IMR-90 (cell line): ENCODE data around the gene PITPNC1. TPM values are rescaled to one million over a fixed set of nuclear protein-coding genes. Genes with fewer than 3 reads are reported as not detected.
A peak's percentile ranks its signal among the peaks of the same experiment; 100 is the strongest.

Source experiments
- ATAC-seq: fragments of 200-7000 bp; cut with Tn5 transposase; 2 replicates; pipeline ENCODE4 v1.9.1; 2020; ENCODE audit warnings: low read depth, mild to moderate bottlenecking, moderate library complexity
- BruUV-seq: library from RNA; stranded (reverse); fragments of 400-500 nt; replicated peaks from 2 replicates; lab custom pipeline; 2021; lab: Mats Ljungman, UMichigan
- CTCF ChIA-PET: fragments of 300-600 bp; formaldehyde crosslinking; extraction: SDS; loops from one replicate; lab custom pipeline; 2021; ENCODE audit warnings: antibody characterized with exemption; lab: Yijun Ruan, JAX
- POLR2A ChIA-PET: fragments of 300-600 bp; sonication (Branson Sonifier 250); formaldehyde crosslinking; loops from one replicate; lab custom pipeline; 2022; ENCODE audit warnings: antibody characterized with exemption; ENCODE audit not compliant: unreplicated experiment; lab: Charles Lee
- DNase-seq: peaks from one replicate; pipeline ENCODE4 v3.0.0; 2013
- H2AFZ ChIP-seq: replicated peaks from 2 replicates; pipeline ENCODE3; 2013; ENCODE audit warnings: low read length, mild to moderate bottlenecking; ENCODE audit not compliant: poor library complexity
- H2AK5ac ChIP-seq: 2 replicates; pipeline ENCODE4 v1.6.1; 2013; ENCODE audit warnings: low read depth, low read length, inconsistent platforms
- H2AK9ac ChIP-seq: replicated peaks from 2 replicates; pipeline ENCODE3; 2013; ENCODE audit warnings: mild to moderate bottlenecking, low read depth, low read length, moderate library complexity; ENCODE audit not compliant: poor library complexity
- H2BK120ac ChIP-seq: 2 replicates; pipeline ENCODE4 v1.6.1; 2013; ENCODE audit warnings: low read depth, low read length, inconsistent platforms
- H2BK15ac ChIP-seq: 3 replicates; pipeline ENCODE4 v1.6.1; 2013; ENCODE audit warnings: low read depth, low read length, inconsistent platforms
- H2BK20ac ChIP-seq: 2 replicates; pipeline ENCODE4 v1.6.1; 2013; ENCODE audit warnings: low read depth, mild to moderate bottlenecking, inconsistent platforms, low read length, moderate library complexity
- H2BK5ac ChIP-seq: 2 replicates; pipeline ENCODE4 v1.6.1; 2013; ENCODE audit warnings: mild to moderate bottlenecking, low read depth, low read length, inconsistent platforms; ENCODE audit not compliant: poor library complexity, severe bottlenecking
- H3K14ac ChIP-seq: replicated peaks from 2 replicates; pipeline ENCODE4 v1.6.1; 2013; ENCODE audit warnings: low read depth, low read length, inconsistent platforms
- H3K18ac ChIP-seq: 2 replicates; pipeline ENCODE4 v1.6.1; 2013; ENCODE audit warnings: low read depth, low read length, control low read depth
- H3K23ac ChIP-seq: 2 replicates; pipeline ENCODE4 v1.6.1; 2013; ENCODE audit warnings: low read depth, low read length, inconsistent platforms
- H3K27ac ChIP-seq: 2 replicates; pipeline ENCODE4 v1.5.1; 2013; ENCODE audit warnings: mild to moderate bottlenecking, control low read depth, low read length; ENCODE audit not compliant: insufficient read depth
- H3K27me3 ChIP-seq: 2 replicates; pipeline ENCODE4 v1.6.1; 2013; ENCODE audit warnings: low read length; ENCODE audit not compliant: control insufficient read depth, insufficient read depth
- H3K36me3 ChIP-seq: 2 replicates; pipeline ENCODE4 v1.6.1; 2013; ENCODE audit warnings: low read length, mixed read lengths; ENCODE audit not compliant: control insufficient read depth, insufficient read depth
- H3K4ac ChIP-seq: 2 replicates; pipeline ENCODE4 v1.6.1; 2013; ENCODE audit warnings: low read depth, low read length, inconsistent platforms
- H3K4me1 ChIP-seq: 2 replicates; pipeline ENCODE4 v1.6.1; 2013; ENCODE audit warnings: low read length, mixed read lengths; ENCODE audit not compliant: control insufficient read depth, insufficient read depth
- H3K4me2 ChIP-seq: 2 replicates; pipeline ENCODE4 v1.6.1; 2013; ENCODE audit warnings: low read depth, mild to moderate bottlenecking, control low read depth, low read length, moderate library complexity
- H3K4me3 ChIP-seq: 2 replicates; pipeline ENCODE4 v1.5.1; 2013; ENCODE audit warnings: low read depth, mild to moderate bottlenecking, control low read depth, low read length, moderate library complexity; ENCODE audit not compliant: insufficient read depth
- H3K56ac ChIP-seq: 2 replicates; pipeline ENCODE4 v1.6.1; 2013; ENCODE audit warnings: low read length, inconsistent platforms; ENCODE audit not compliant: insufficient read depth; ENCODE audit errors: extremely low read depth
- H3K79me1 ChIP-seq, 2 experiments: 2 replicates each; pipeline ENCODE4 v1.6.1; 2013; ENCODE audit warnings: low read length in 2 of 2, inconsistent platforms in 1 of 2, low read depth in 1 of 2
- H3K9ac ChIP-seq: 2 replicates; pipeline ENCODE4 v1.6.1; 2013; ENCODE audit warnings: low read depth, low read length, control low read depth
- H3K9me1 ChIP-seq: 2 replicates; pipeline ENCODE4 v1.6.1; 2013; ENCODE audit warnings: low read length, inconsistent platforms; ENCODE audit not compliant: insufficient read depth
- H3K9me3 ChIP-seq: 2 replicates; pipeline ENCODE4 v1.6.1; 2013; ENCODE audit warnings: low read length; ENCODE audit not compliant: control insufficient read depth, insufficient read depth
- H4K20me1 ChIP-seq: 2 replicates; pipeline ENCODE4 v1.6.1; 2013; ENCODE audit warnings: low read length, inconsistent platforms; ENCODE audit not compliant: insufficient read depth
- H4K5ac ChIP-seq: 2 replicates; pipeline ENCODE4 v1.6.1; 2013; ENCODE audit warnings: mild to moderate bottlenecking, low read depth, low read length, control low read depth
- H4K8ac ChIP-seq, 2 experiments: 2 replicates each; pipeline ENCODE4 v1.6.1; 2013; ENCODE audit warnings: low read depth in 2 of 2, low read length in 2 of 2, control low read depth in 1 of 2, inconsistent platforms in 1 of 2
- H4K91ac ChIP-seq: 2 replicates; pipeline ENCODE4 v1.6.1; 2013; ENCODE audit warnings: low read depth, low read length, inconsistent platforms; ENCODE audit not compliant: insufficient read depth
- CEBPB ChIP-seq: IDR thresholded peaks from 2 replicates; pipeline ENCODE4 v1.6.1; 2012; ENCODE audit warnings: low read depth, low read length, improper control_type of control experiment
- MAZ ChIP-seq: IDR thresholded peaks from 2 replicates; pipeline ENCODE4 v1.6.1; 2012; ENCODE audit warnings: low read depth, mild to moderate bottlenecking, low read length, improper control_type of control experiment, moderate library complexity, borderline replicate concordance
- NFE2L2 ChIP-seq: fragments of 150-350 bp; IDR thresholded peaks from 2 replicates; pipeline ENCODE4 v1.6.1; 2016; ENCODE audit warnings: low read depth, mild to moderate bottlenecking, low read length
- WGBS, 2 experiments: methylation state at CpG; one replicate each; pipeline versions ENCODE4 v1.1.5 to v1.1.7; 2013; ENCODE audit warnings: missing lambda C conversion rate in 2 of 2; ENCODE audit not compliant: insufficient read length in 1 of 2; ENCODE audit errors: extremely low coverage in 2 of 2; 5-methylcytosine and 5-hydroxymethylcytosine counted together
- dilution Hi-C: fragments of 300-500 bp; cut with HindIII; formaldehyde crosslinking; loops from one replicate; pipeline ENCODE4 v1.14.3; 2018; ENCODE audit warnings: low sequenced_read_pairs; ENCODE audit not compliant: unreplicated experiment
- in situ Hi-C: fragments of 300-500 bp; cut with MboI; formaldehyde crosslinking; loops from 3 replicates; pipeline ENCODE4 v1.14.3; 2019; ENCODE audit warnings: low sequenced_read_pairs, inconsistent platforms, mixed read lengths
- intact Hi-C: fragments of 100-400 bp; cut with micrococcal nuclease; formaldehyde crosslinking; loops from 2 replicates; pipeline ENCODE4 v1.10.0; 2022
- polyA plus RNA-seq, 3 experiments: library from polyadenylated mRNA; depleted of rRNA; stranded (reverse); fragments of >200 nt; gene quantifications; 2 replicates each; pipeline ENCODE4 v1.2.3, GENCODE V29; 2012; ENCODE audit warnings: low replicate concordance in 1 of 3
- total RNA-seq: library from RNA; depleted of rRNA; stranded (reverse); fragments of >200 nt; gene quantifications from 2 replicates; pipeline ENCODE4 v1.2.3, GENCODE V29; 2012

The PITPNC1 gene
- total and polyA plus RNA-seq, 2 of the 4 experiments (the other 2 are of a cell fraction), result 4.1 TPM

GRCh38 chr17:67365738-67366192 lies 11.3 kb upstream of the PITPNC1 start:
- TF ChIP-seq MAZ, result no peak
- TF ChIP-seq CEBPB, result peak; percentile 97
- peak; percentile 64 for TF ChIP-seq NFE2L2
- peak overlapping the region; percentile 8 for H3K18ac ChIP-seq
- peak overlapping the region; percentile 2; the same call in 1 of the 3 replicates for H2BK15ac ChIP-seq
- ATAC-seq (peak; percentile 4), DNase-seq (peak; percentile 78)
- CTCF ChIA-PET, result interaction anchor here (1.0 kb wide), 1 partner anchor 19 kb away, joined by 3 read pairs; no protein-coding TSS in a partner anchor
- H3K9me1 ChIP-seq, result no peaks in the 10 kb centered on the region; the same call in none of the 2 replicates
- H3K56ac ChIP-seq, result peak overlapping the region; percentile 64
- H3K23ac ChIP-seq, result peak overlapping the region; percentile 93
- H2BK120ac ChIP-seq, result peak overlapping the region; percentile 36; the same call in 1 of the 2 replicates
- peak overlapping the region; percentile 69 to 98 for H4K8ac ChIP-seq
- peak overlapping the region; percentile 93 for H2BK5ac ChIP-seq
- peak overlapping the region; percentile 76 for H4K5ac ChIP-seq
- dilution Hi-C loops (no loop called here), in situ Hi-C loops (no loop called here), intact Hi-C loops (no loop called here)
- H3K27me3 ChIP-seq, result no peaks in the 10 kb centered on the region
- peaks cover 5% of the 10 kb centered on the region for H3K4me1 ChIP-seq
- peak overlapping the region; percentile 99 for H3K4me2 ChIP-seq
- H3K4ac ChIP-seq, result peak overlapping the region; percentile 87
- BruUV-seq, result no TSS peak
- no peaks in the 10 kb centered on the region for H3K9me3 ChIP-seq
- H2BK20ac ChIP-seq, result no peak overlapping the region
- peaks cover 2% of the 10 kb centered on the region for H3K36me3 ChIP-seq
- H3K4me3 ChIP-seq, result peak overlapping the region; percentile 82
- peak overlapping the region; percentile 89 for H2AK5ac ChIP-seq
- peaks cover 0 to 7% of the 10 kb centered on the region in 2 experiments; a peak in 2 of 4 replicates for H3K79me1 ChIP-seq
- H2AK9ac ChIP-seq, result peak overlapping the region; percentile 91
- H4K20me1 ChIP-seq, result peaks cover 55% of the 10 kb centered on the region
- peak overlapping the region; percentile 88; the same call in 1 of the 2 replicates for H4K91ac ChIP-seq
- peak overlapping the region; percentile 99 for H3K27ac ChIP-seq
- peak overlapping the region; percentile 97 for H2AFZ ChIP-seq
- H3K9ac ChIP-seq, result peak overlapping the region; percentile 97
- POLR2A ChIA-PET, result no interaction called here
- 0% methylated on average over 2 of the region's 11 CpGs; no CpG with 5 or more reads in 1 of the 2 experiments for WGBS, 2 experiments
- peak overlapping the region; percentile 91 for H3K14ac ChIP-seq
